Measurements from ENCODE around the gene CPLX3. TPM values are rescaled to one million over a fixed set of nuclear protein-coding genes. Genes with fewer than 3 reads are reported as not detected.
"Not testable (repeated sequence)": the region's sequence is repeated elsewhere in the genome, so short reads cannot be mapped to it uniquely, and the experiment has no call there.

The CPLX3 gene
- total RNA-seq: not detected

GRCh38 chr15:74826364-74826819, at the start of gene CPLX3:
Gene CPLX3 (plus strand): TSS chr15:74826627. CDS start chr15:74826704, 77 bp downstream.
- DNase-seq: peak; percentile 50

- peak; percentile 54 for DNase-seq
Measured at GRCh38 chr15:74776821-74777768, 49.3 kb upstream of the CPLX3 start.

GRCh38 chr15:74777769-74778598, 48.4 kb upstream of the CPLX3 start:
- no peak for DNase-seq

- DNase-seq: no peak
Measured at GRCh38 chr15:74778599-74778970, 47.8 kb upstream of the CPLX3 start.

- DNase-seq: no peak
Measured at GRCh38 chr15:74779162-74779648, 47.2 kb upstream of the CPLX3 start.

GRCh38 chr15:74780523-74781430, 45.6 kb upstream of the CPLX3 start:
- no peak for DNase-seq

- DNase-seq: peak; percentile 89
Measured at GRCh38 chr15:74781431-74782258, 44.8 kb upstream of the CPLX3 start, which contains the start of gene CSK. Gene CSK (plus strand): TSS chr15:74782080. CDS start chr15:74798298, 16,218 bp downstream.

GRCh38 chr15:74782259-74783071, 44.0 kb upstream of the CPLX3 start:
- DNase-seq: peak; percentile 39

- peak; percentile 17 for DNase-seq
Measured at GRCh38 chr15:74783072-74783807, 43.2 kb upstream of the CPLX3 start.

GRCh38 chr15:74783808-74784175, 42.6 kb upstream of the CPLX3 start:
- DNase-seq: no peak

GRCh38 chr15:74784426-74785193, 41.8 kb upstream of the CPLX3 start:
- no peak for DNase-seq

GRCh38 chr15:74785194-74786032, 41.0 kb upstream of the CPLX3 start:
- no peak for DNase-seq

- DNase-seq: not testable (repeated sequence)
Measured at GRCh38 chr15:74786081-74786480, 40.3 kb upstream of the CPLX3 start.

GRCh38 chr15:74786551-74787165, 39.8 kb upstream of the CPLX3 start:
- no peak for DNase-seq

- DNase-seq: peak; percentile 50
Measured at GRCh38 chr15:74787251-74788041, 39.0 kb upstream of the CPLX3 start.
